Gastroesophageal sphincter (tissue), 3 donors: Measurements from ENCODE around the gene SNAPC4.

Experiments
- CTCF ChIP-seq, 4 experiments: fragments of 200-600 bp in 2 of 4; fragments of 450-650 bp in 2 of 4; sonication (generic) in 1 of 4; IDR thresholded peaks; one replicate each; pipeline ENCODE4 v1.5.1; 2017 to 2019; ENCODE audit warnings: antibody characterized with exemption in 4 of 4, mild to moderate bottlenecking in 2 of 4, moderate library complexity in 2 of 4
- EP300 ChIP-seq: sonication (generic); formaldehyde crosslinking; IDR thresholded peaks from one replicate; pipeline ENCODE4 v1.6.1; 2017; ENCODE audit warnings: antibody characterized with exemption, mild to moderate bottlenecking
- POLR2A ChIP-seq, 2 donors: fragments of 450-650 bp; IDR thresholded peaks; one replicate each; pipeline ENCODE4 v1.6.1; 2017; ENCODE audit warnings: antibody characterized with exemption in 2 of 2, mild to moderate bottlenecking in 2 of 2, moderate library complexity in 1 of 2

GRCh38 chr9:136437839-136438547 is 38.0 kb upstream of the SNAPC4 start:
- TF ChIP-seq CTCF (IDR thresholded peaks at IDR 0.05) = no peak
- no peak for TF ChIP-seq POLR2A (IDR thresholded peaks at IDR 0.05)
- TF ChIP-seq EP300 = no peak
